ENCODE measurements around the gene NFIA. TPM values are rescaled to one million over a fixed set of nuclear protein-coding genes. Genes with fewer than 3 reads are reported as not detected.

Gene NFIA
- polyA plus RNA-seq, 3 donors, result 1.4 to 5.3 (median 2.4) TPM

GRCh38 chr1:61399199-61399598, 316.8 kb downstream of the NFIA start:
- H4K20me1 ChIP-seq (ENCODE audit: insufficient read depth, low read length), result no peaks in the 10 kb centered on the region
- DNase-seq, result no peak
- H3K36me3 Mint-ChIP-seq, result peaks cover 0 to 11% of the 10 kb centered on the region in 2 donors
- no peak overlapping the region for H3K27ac Mint-ChIP-seq
- H3K4me2 ChIP-seq (replicated peaks; ENCODE audit: extremely low read depth, low read length, poor library complexity, severe bottlenecking), result no peak overlapping the region
- no peaks in the 10 kb centered on the region for H3K27me3 Mint-ChIP-seq (ENCODE audit: low read depth in 3 of 3)
- 100% methylated on average over 1 of the region's 3 CpGs for WGBS (ENCODE audit: insufficient coverage)
- no peak overlapping the region for H3K4me3 Mint-ChIP-seq
- peaks cover 22% of the 10 kb centered on the region for H3K4me1 Mint-ChIP-seq
- intact Hi-C loops (cut with micrococcal nuclease), result no loop called here
- no peak for TF ChIP-seq CTCF (IDR thresholded peaks at IDR 0.05)
- H3K27me3 ChIP-seq (ENCODE audit: control insufficient read depth in 2 of 2, insufficient read depth in 2 of 2, low read length in 2 of 2), result no peaks in the 10 kb centered on the region
- no peak overlapping the region for H3K9ac ChIP-seq (ENCODE audit: insufficient read depth, low read length, poor library complexity, severe bottlenecking)
- H3K9me3 Mint-ChIP-seq, result no peaks in the 10 kb centered on the region
- H3K79me2 ChIP-seq (ENCODE audit: insufficient read depth, low read length), result no peaks in the 10 kb centered on the region
- H3K9me3 ChIP-seq (replicated peaks in 1 of 2; ENCODE audit: control insufficient read depth in 1 of 2, insufficient read depth in 1 of 2, low read length in 2 of 2), result no peaks in the 10 kb centered on the region
- no peak overlapping the region for H2AFZ ChIP-seq (ENCODE audit: insufficient read depth, low read depth, low read length, poor library complexity, severe bottlenecking)
- no peak overlapping the region for H3K4me3 ChIP-seq (replicated peaks in 1 of 3; ENCODE audit: low read depth in 2 of 3, low read length in 3 of 3)
- H3K27ac ChIP-seq (ENCODE audit: low read depth in 1 of 2, low read length in 2 of 2), result no peak overlapping the region
- H3K4me1 ChIP-seq (ENCODE audit: control insufficient read depth in 1 of 2, insufficient read depth in 2 of 2, low read length in 2 of 2), result peaks cover 8 to 10% of the 10 kb centered on the region in 2 donors
- no peaks in the 10 kb centered on the region for H3K36me3 ChIP-seq (replicated peaks in 1 of 2; ENCODE audit: control insufficient read depth in 1 of 2, insufficient read depth in 2 of 2, low read length in 2 of 2)

- no peak for DNase-seq
- Mint-ChIP-seq H3K4me1 (peaks cover 20% of the 10 kb centered on the region), H3K4me3 (no peak overlapping the region), H3K9me3 (no peaks in the 10 kb centered on the region), H3K27me3 (ENCODE audit: low read depth in 3 of 3) (no peaks in the 10 kb centered on the region), H3K27ac (no peak overlapping the region), H3K36me3 (peaks cover 0 to 14% of the 10 kb centered on the region in 2 donors)
- Histone ChIP-seq H3K27me3 (ENCODE audit: control insufficient read depth in 2 of 2, insufficient read depth in 2 of 2, low read length in 2 of 2) (no peaks in the 10 kb centered on the region), H3K79me2 (ENCODE audit: insufficient read depth, low read length) (no peaks in the 10 kb centered on the region), H3K4me2 (replicated peaks; ENCODE audit: extremely low read depth, low read length, poor library complexity, severe bottlenecking) (no peak overlapping the region), H2AFZ (ENCODE audit: insufficient read depth, low read depth, low read length, poor library complexity, severe bottlenecking) (no peak overlapping the region), H3K9me3 (replicated peaks in 1 of 2; ENCODE audit: control insufficient read depth in 1 of 2, insufficient read depth in 1 of 2, low read length in 2 of 2) (no peaks in the 10 kb centered on the region), H3K9ac (ENCODE audit: insufficient read depth, low read length, poor library complexity, severe bottlenecking) (no peak overlapping the region), H3K27ac (ENCODE audit: low read depth in 1 of 2, low read length in 2 of 2) (no peak overlapping the region), H3K4me3 (replicated peaks in 1 of 3; ENCODE audit: low read depth in 2 of 3, low read length in 3 of 3) (no peak overlapping the region), H3K4me1 (ENCODE audit: control insufficient read depth in 1 of 2, insufficient read depth in 2 of 2, low read length in 2 of 2) (peaks cover 8 to 14% of the 10 kb centered on the region in 2 donors), H3K36me3 (replicated peaks in 1 of 2; ENCODE audit: control insufficient read depth in 1 of 2, insufficient read depth in 2 of 2, low read length in 2 of 2) (no peaks in the 10 kb centered on the region), H4K20me1 (ENCODE audit: insufficient read depth, low read length) (no peaks in the 10 kb centered on the region)
- intact Hi-C loops (cut with micrococcal nuclease), result no loop called here
- no CpG with 5 or more reads among the region's 5 CpGs for WGBS (ENCODE audit: insufficient coverage)
- TF ChIP-seq CTCF (IDR thresholded peaks at IDR 0.05), result no peak
Measured at GRCh38 chr1:61400131-61400770, 317.9 kb downstream of the NFIA start.
